Mucosa of stomach (tissue), 1 donor: Measurements from ENCODE around the gene FEN1.

Source experiments
- H3K27me3 ChIP-seq: one replicate; pipeline ENCODE4 v1.7.0; 2013; ENCODE audit warnings: mild to moderate bottlenecking, low read length; ENCODE audit not compliant: control insufficient read depth, insufficient read depth
- H3K36me3 ChIP-seq: one replicate; pipeline ENCODE4 v1.7.0; 2013; ENCODE audit warnings: low read length; ENCODE audit not compliant: control insufficient read depth, insufficient read depth
- H3K4me1 ChIP-seq: one replicate; pipeline ENCODE4 v1.7.0; 2013; ENCODE audit warnings: mild to moderate bottlenecking, low read length; ENCODE audit not compliant: control insufficient read depth, insufficient read depth
- H3K4me3 ChIP-seq: one replicate; pipeline ENCODE4 v1.7.0; 2013; ENCODE audit warnings: low read length
- H3K9ac ChIP-seq: one replicate; pipeline ENCODE4 v1.7.0; 2013; ENCODE audit warnings: mild to moderate bottlenecking, low read length, moderate library complexity
- H3K9me3 ChIP-seq: one replicate; pipeline ENCODE4 v1.7.0; 2013; ENCODE audit warnings: mild to moderate bottlenecking, low read length, moderate library complexity; ENCODE audit not compliant: control insufficient read depth
- donor health status: Pancreatic carcinoma.

Gene FEN1

DNA sequence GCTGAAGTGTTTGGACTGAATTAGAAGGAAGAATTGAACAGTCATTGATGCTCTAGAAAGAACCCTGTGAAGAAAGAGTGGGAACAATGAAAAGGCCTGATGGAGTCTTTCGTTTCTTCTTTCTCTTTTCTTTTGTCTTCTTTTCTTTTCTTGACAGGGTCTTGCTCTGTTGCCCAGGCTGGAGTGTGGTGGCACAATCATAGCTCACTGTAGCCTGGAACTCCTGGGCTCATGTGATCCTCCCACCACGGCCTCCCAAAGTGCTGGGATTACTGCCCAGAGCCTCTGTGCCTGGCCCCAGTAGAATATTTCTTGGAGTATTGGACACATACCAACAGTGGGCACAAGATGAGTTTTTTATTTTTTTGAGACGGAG is 1.1 kb downstream of the FEN1 start:
- Histone ChIP-seq H3K27me3 (no peaks in the 10 kb centered on the region), H3K9me3 (no peaks in the 10 kb centered on the region), H3K4me1 (peaks cover 16% of the 10 kb centered on the region), H3K9ac (no peak overlapping the region), H3K36me3 (no peaks in the 10 kb centered on the region), H3K4me3 (no peak overlapping the region)

DNA sequence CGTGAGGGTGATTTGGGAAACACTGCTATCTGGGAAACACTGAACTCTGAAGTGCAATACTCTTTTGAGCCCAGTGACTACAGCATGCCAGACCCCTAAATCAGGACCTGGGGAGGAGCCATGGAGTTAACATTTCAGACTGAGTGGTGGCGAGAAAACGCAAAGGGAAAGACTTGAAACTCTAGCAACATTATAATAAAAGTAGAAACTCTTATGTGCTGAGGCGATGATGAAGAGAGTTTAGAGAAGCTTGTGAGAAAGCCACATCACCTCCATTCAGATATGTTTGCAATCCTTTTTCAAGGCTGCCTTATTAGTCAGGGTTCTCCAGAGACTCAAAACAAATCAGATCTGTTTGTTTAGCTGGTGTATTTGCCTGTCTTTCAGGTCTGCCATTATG is 1.9 kb downstream of the FEN1 start:
- Histone ChIP-seq H3K27me3 (no peaks in the 10 kb centered on the region), H3K9ac (no peak overlapping the region), H3K9me3 (no peaks in the 10 kb centered on the region), H3K4me3 (no peak overlapping the region), H3K36me3 (no peaks in the 10 kb centered on the region), H3K4me1 (peaks cover 16% of the 10 kb centered on the region)

DNA sequence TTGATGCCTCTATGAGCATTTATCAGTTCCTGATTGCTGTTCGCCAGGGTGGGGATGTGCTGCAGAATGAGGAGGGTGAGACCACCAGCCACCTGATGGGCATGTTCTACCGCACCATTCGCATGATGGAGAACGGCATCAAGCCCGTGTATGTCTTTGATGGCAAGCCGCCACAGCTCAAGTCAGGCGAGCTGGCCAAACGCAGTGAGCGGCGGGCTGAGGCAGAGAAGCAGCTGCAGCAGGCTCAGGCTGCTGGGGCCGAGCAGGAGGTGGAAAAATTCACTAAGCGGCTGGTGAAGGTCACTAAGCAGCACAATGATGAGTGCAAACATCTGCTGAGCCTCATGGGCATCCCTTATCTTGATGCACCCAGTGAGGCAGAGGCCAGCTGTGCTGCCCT is 2.7 kb downstream of the FEN1 start:
- Histone ChIP-seq H3K4me1 (peaks cover 16% of the 10 kb centered on the region), H3K36me3 (no peaks in the 10 kb centered on the region)

DNA sequence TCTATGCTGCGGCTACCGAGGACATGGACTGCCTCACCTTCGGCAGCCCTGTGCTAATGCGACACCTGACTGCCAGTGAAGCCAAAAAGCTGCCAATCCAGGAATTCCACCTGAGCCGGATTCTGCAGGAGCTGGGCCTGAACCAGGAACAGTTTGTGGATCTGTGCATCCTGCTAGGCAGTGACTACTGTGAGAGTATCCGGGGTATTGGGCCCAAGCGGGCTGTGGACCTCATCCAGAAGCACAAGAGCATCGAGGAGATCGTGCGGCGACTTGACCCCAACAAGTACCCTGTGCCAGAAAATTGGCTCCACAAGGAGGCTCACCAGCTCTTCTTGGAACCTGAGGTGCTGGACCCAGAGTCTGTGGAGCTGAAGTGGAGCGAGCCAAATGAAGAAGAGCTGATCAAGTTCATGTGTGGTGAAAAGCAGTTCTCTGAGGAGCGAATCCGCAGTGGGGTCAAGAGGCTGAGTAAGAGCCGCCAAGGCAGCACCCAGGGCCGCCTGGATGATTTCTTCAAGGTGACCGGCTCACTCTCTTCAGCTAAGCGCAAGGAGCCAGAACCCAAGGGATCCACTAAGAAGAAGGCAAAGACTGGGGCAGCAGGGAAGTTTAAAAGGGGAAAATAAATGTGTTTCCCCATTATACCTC is 3.3 kb downstream of the FEN1 start:
- no peaks in the 10 kb centered on the region for H3K27me3 ChIP-seq
- no peaks in the 10 kb centered on the region for H3K9me3 ChIP-seq
- no peak overlapping the region for H3K4me3 ChIP-seq
- H3K36me3 ChIP-seq: no peaks in the 10 kb centered on the region
- H3K9ac ChIP-seq: no peak overlapping the region
- peaks cover 16% of the 10 kb centered on the region for H3K4me1 ChIP-seq

More for the DNA sequence above, 2.7 kb downstream of the FEN1 start:
- Histone ChIP-seq H3K4me3 (no peak overlapping the region), H3K9ac (no peak overlapping the region), H3K27me3 (no peaks in the 10 kb centered on the region), H3K9me3 (no peaks in the 10 kb centered on the region)

DNA sequence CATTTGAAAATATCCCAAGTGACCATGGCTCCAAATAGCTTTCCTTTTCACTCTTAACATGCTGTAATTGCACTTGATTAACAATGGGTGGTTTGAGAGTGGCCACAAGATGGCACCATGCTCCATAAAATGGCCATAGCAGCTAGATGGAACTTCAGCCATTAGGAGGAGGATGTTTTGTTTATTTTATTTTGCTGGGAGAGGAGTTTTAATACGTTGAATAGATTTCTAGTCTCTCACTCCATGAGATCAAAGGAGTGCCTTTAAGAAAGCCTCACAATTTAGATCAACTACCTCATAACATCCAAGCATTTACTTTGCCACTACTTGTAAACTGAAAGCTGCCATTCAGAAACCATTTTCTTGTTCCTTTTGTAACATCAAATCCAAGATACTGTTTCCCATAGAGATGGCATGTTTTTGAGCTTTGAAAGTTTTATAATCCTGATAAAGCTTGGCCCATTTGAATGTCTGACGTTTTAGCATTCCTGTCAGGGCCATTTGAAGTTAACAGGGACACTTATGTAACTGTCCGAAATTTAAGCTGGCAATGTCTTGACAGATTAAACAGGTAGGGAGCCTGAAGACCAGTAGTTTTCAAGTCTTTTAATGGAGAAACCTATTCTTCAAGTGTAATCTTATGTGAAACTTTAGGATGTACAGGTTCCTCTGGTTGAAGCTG is 4.7 kb downstream of the FEN1 start:
- H3K36me3 ChIP-seq: no peaks in the 10 kb centered on the region
- no peaks in the 10 kb centered on the region for H3K27me3 ChIP-seq
- no peaks in the 10 kb centered on the region for H3K9me3 ChIP-seq
- no peak overlapping the region for H3K4me3 ChIP-seq
- no peak overlapping the region for H3K9ac ChIP-seq
- H3K4me1 ChIP-seq: peaks cover 8% of the 10 kb centered on the region

DNA sequence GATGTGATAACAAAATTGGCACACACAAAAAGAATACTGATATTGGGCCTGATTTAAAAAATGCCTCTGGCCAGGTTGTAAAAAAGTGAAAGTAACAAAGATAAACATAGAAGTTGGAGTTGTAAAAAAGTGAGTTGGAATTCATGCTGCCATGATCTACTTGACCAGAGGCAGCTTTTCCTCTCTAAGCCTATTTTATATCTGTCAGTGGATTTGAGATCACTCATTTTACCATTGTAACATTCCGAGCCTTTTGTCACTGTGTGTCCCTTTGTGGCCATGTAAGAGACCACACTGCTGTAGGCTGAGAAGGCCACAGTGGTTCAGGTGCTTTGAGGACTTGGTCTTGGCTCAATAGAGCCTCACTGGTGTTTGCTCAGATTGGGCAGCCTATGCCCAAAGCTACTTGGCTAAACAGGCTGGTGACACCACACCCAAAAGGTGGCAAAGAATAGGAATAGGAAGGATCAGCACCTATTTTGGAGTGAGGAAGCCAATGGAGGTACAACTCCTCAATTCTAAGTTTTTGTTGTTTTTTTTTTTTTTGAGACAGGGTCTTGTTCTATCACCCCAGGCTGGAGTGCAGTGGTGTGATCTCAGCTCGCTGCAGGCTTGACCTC is 7.1 kb downstream of the FEN1 start:
- H3K4me3 ChIP-seq: no peak overlapping the region
- H3K27me3 ChIP-seq: no peaks in the 10 kb centered on the region
- no peaks in the 10 kb centered on the region for H3K36me3 ChIP-seq
- H3K4me1 ChIP-seq: no peaks in the 10 kb centered on the region
- H3K9me3 ChIP-seq: no peaks in the 10 kb centered on the region
- H3K9ac ChIP-seq: no peak overlapping the region

DNA sequence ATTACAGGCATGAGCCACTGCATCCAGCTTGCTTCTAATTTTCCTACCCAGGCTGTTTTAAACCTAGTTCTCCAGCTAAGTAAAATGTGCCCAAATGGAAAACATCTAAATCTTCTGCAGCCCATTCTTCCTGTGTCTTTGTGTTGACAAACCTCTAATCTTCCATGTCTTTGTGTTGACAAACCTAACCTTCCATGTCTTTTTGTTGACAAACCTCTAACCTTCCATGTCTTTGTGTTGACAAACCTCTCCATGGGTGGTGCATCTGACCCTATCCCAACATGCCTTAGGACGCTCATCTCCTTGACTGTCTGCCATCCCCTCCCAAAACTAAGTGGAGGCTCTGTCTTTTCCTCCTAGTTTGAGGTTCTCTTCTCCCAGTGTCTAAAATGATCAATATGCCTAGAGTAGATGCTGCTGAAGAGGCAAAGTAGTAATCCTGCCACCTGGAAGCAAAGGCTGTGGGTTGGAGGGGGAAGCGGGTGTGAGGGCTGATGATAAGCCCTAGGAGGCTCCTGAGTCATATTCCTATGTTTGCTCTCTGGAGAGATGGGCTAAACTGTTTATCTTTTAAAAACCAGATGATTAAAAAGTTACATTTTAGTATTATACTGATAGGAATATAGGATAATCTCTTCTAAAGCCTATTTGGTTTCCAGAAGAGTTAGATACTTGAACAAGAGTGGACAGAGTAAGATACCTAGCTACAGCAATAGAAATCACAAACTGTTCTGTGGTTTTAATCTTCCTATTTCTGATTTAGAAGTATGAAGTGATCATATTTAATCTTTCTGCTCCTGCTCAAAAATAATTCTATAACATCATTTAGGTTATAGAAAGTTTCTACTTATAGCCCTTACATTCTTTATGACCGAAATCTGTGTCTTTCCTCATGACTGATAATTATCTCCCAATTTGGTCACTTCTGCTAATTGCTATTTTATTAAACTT is 7.9 kb downstream of the FEN1 start:
- Histone ChIP-seq H3K4me3 (no peak overlapping the region), H3K9ac (no peak overlapping the region), H3K27me3 (no peaks in the 10 kb centered on the region), H3K36me3 (no peaks in the 10 kb centered on the region), H3K9me3 (no peaks in the 10 kb centered on the region), H3K4me1 (no peaks in the 10 kb centered on the region)

DNA sequence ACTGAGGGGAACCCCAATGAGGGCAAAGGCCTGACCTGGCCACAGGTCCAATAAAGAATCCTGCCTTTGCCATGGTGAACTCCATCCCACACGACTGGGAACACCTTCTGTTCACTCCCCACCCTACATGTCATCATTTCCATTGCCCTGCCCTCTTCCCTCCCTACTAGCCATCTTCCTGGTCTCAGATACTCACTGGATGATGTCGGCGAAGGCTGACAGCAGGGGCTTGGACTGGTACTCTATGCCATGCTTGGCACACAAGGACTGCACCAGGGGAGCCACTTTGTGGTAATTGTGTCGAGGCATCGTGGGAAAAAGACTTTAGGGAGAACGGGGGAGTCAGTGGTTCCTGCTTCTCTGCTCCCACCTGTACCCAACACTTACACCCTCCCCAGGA is 9.9 kb downstream of the FEN1 start:
- Histone ChIP-seq H3K36me3 (no peaks in the 10 kb centered on the region), H3K4me1 (no peaks in the 10 kb centered on the region), H3K9me3 (no peaks in the 10 kb centered on the region), H3K9ac (no peak overlapping the region), H3K27me3 (no peaks in the 10 kb centered on the region), H3K4me3 (no peak overlapping the region)

DNA sequence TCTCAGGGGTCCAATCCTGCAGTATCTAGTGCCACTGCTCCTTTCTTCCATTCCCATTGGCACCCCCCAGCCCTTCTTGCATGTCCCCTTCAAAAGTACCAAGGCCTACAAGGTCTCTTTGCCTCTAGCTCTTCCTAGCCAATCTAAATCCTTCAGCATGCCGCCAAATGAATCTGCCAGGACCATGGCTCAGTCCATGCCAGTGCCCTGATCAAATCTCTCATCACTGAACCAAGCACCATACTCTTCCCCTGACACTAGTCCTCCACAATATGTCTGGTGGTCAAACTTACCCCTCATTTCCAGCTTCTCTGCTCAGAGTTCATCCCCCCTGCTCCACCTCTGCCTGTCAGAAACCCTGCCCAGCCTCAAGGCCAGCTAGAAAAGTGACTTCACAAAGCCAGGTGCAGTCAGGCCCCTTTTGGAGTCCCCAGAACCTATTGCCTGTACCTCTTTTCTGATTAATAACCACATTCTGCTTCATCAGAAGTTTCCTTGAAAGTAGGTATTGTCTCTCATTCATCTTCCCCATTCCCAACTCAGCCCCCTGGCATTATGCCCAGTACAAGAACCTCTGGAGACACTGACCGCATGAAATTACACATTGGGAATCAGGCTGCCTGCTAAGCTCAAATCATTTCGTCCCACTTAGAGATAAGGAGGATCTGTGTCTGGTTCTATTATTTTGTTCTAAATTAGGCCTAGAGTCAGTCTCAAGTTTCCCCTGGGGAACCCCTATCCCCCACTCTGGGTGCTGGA is 11.4 kb downstream of the FEN1 start:
- no peaks in the 10 kb centered on the region for H3K27me3 ChIP-seq
- no peaks in the 10 kb centered on the region for H3K9me3 ChIP-seq
- no peaks in the 10 kb centered on the region for H3K36me3 ChIP-seq

DNA sequence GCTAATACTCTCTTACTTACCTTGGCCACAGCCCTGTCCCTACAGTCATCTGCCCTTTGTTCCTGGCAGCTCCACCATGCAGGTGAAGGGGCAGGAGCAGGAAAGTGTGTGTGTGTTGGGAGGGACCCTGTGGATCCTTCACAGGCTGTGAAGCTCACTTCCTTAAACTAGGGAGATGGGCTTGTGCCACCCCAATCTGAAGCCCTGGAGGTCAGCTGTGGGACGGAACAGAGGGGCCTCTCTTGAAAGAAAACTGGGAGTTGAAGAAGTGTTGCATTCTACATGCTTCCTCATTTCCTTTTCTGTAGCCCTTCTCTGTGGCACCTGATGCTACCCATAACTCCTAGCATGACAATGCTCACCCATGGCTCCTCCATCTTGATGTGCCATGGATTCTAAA is 12.4 kb downstream of the FEN1 start:
- no peaks in the 10 kb centered on the region for H3K36me3 ChIP-seq
- H3K4me1 ChIP-seq: no peaks in the 10 kb centered on the region
- no peaks in the 10 kb centered on the region for H3K27me3 ChIP-seq
- no peak overlapping the region for H3K9ac ChIP-seq
- H3K4me3 ChIP-seq: no peak overlapping the region
- H3K9me3 ChIP-seq: no peaks in the 10 kb centered on the region

More for the DNA sequence above, 11.4 kb downstream of the FEN1 start:
- H3K9ac ChIP-seq: no peak overlapping the region
- no peak overlapping the region for H3K4me3 ChIP-seq
- H3K4me1 ChIP-seq: no peaks in the 10 kb centered on the region

DNA sequence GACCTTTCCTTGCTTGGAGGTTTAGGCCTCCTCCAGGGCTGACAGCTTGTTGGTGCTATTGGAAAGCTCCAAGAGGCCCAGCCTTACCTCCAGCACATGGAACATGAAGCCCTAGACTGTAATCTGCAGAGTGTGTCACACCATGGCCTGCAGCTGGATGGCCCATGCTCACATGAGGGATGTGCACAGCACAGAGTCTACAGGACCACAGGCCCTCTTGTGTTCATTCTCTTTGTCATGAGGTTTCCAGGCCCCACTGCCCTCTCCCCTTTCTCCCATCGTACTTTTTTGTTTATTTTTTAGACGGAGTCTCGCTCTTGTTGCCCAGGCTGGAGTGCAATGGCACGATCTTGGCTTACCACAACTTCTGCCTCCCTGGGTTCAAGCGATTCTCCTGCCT is 14.1 kb downstream of the FEN1 start:
- Histone ChIP-seq H3K36me3 (no peaks in the 10 kb centered on the region), H3K4me1 (no peaks in the 10 kb centered on the region), H3K9ac (no peak overlapping the region), H3K27me3 (no peaks in the 10 kb centered on the region), H3K4me3 (no peak overlapping the region), H3K9me3 (no peaks in the 10 kb centered on the region)
